ENCODE measurements around the gene PAK1.

DNA sequence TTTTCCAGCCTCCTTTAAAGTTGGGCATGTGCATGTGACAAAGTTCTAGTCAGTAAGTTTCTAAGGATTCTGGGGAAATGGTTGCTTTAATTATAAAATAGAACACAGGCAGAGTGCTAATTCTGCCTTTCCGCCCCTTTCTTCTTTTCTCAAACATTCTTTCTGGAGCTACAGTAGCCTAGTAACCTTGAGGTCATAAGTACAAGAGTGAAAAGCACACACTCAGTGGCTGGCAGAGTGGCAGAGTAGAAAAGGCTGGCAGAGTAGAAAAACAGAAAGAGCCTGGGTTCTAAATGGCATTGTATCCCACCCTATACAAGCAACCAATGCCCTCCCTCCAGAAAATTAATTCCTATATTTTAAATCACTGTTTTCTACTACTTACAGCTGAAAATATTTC, 51.2 kb downstream of the PAK1 start:
- TF ChIP-seq, protein P1, sequence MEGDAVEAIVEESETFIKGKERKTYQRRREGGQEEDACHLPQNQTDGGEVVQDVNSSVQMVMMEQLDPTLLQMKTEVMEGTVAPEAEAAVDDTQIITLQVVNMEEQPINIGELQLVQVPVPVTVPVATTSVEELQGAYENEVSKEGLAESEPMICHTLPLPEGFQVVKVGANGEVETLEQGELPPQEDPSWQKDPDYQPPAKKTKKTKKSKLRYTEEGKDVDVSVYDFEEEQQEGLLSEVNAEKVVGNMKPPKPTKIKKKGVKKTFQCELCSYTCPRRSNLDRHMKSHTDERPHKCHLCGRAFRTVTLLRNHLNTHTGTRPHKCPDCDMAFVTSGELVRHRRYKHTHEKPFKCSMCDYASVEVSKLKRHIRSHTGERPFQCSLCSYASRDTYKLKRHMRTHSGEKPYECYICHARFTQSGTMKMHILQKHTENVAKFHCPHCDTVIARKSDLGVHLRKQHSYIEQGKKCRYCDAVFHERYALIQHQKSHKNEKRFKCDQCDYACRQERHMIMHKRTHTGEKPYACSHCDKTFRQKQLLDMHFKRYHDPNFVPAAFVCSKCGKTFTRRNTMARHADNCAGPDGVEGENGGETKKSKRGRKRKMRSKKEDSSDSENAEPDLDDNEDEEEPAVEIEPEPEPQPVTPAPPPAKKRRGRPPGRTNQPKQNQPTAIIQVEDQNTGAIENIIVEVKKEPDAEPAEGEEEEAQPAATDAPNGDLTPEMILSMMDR (IDR thresholded peaks at IDR 0.05): no peak
- TF ChIP-seq POLR2A (IDR thresholded peaks at IDR 0.05): no peak
